Right lobe of liver (tissue), 4 donors: Measurements from ENCODE around the gene MGAT4A.

Experiments
- POLR2A ChIP-seq: fragments of 450-650 bp; IDR thresholded peaks from one replicate; pipeline ENCODE4 v1.6.1; 2017; ENCODE audit warnings: antibody characterized with exemption, mild to moderate bottlenecking
- TF ChIP-seq, protein P1 (sequence below), 4 donors: fragments of 200-600 bp in 3 of 4; fragments of 450-650 bp in 1 of 4; IDR thresholded peaks; one replicate each; pipeline versions ENCODE4 v1.5.1 to v1.8.0; 2016 to 2022; ENCODE audit warnings: antibody characterized with exemption in 4 of 4, mild to moderate bottlenecking in 2 of 4
- donor health status: DM: no; HTN: no; CAD: no.
- donor health status: DM: no; HTN: no; CAD: no.
- donor health status: DM: no; HTN: yes; CAD: no.

DNA sequence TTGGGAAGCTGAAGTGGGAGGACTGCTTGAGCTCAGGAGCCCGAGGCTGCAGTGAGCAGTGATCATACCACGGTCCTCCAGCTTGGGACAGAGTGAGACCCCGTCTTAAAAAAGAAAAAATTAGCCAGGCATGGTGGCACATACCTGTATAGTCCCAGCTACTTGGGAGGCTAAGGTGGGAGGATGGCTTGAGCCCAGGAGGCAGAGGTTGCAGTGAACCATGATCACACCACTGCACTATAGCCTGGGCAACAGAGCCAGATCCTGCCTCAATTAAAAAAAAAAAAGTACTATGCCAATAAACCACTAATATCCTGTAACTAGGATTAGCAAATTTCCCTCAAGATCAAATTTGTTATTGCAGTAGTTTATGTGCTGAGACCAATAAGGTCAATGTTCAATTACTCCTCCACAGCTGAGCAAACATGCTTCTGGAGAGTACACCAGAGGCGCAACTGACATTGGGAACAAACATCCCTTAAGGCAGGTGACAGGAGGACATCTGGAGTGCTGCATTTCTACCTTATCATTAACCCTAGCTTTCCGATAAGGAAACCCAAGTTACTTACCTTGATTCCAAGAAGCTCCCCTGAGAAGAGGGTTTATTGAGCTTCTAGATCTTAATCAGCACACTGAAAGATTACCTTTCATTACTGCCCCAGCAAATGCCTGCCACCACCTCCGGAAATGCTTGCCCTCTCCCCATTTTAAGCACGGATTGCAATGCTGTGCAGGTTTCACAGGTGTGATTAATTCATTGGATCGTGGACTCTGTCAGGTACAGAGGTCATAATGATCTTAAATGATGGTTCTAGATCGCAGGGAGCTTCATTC, 26.2 kb downstream of the MGAT4A start:
- TF ChIP-seq, protein P1, sequence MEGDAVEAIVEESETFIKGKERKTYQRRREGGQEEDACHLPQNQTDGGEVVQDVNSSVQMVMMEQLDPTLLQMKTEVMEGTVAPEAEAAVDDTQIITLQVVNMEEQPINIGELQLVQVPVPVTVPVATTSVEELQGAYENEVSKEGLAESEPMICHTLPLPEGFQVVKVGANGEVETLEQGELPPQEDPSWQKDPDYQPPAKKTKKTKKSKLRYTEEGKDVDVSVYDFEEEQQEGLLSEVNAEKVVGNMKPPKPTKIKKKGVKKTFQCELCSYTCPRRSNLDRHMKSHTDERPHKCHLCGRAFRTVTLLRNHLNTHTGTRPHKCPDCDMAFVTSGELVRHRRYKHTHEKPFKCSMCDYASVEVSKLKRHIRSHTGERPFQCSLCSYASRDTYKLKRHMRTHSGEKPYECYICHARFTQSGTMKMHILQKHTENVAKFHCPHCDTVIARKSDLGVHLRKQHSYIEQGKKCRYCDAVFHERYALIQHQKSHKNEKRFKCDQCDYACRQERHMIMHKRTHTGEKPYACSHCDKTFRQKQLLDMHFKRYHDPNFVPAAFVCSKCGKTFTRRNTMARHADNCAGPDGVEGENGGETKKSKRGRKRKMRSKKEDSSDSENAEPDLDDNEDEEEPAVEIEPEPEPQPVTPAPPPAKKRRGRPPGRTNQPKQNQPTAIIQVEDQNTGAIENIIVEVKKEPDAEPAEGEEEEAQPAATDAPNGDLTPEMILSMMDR (IDR thresholded peaks at IDR 0.05), result no peak
- no peak for TF ChIP-seq POLR2A
